HepG2 (cell line): ENCODE measurements around the gene NFIL3.

Experiments used
- BRCA1 ChIP-seq: sonication (generic); formaldehyde crosslinking; IDR thresholded peaks from 2 replicates; pipeline ENCODE4 v1.4.0; 2020; ENCODE audit warnings: missing genetic modification reagents
- HMGXB4 ChIP-seq, 2 experiments: sonication (generic) in 1 of 2; formaldehyde crosslinking in 1 of 2; IDR thresholded peaks; 2 replicates each; pipeline versions ENCODE4 v1.4.0 to v1.6.1; 2018 to 2020; ENCODE audit warnings: missing genetic modification reagents in 2 of 2, borderline replicate concordance in 1 of 2, low read depth in 1 of 2, mild to moderate bottlenecking in 1 of 2, missing biosample characterization in 1 of 2
- KDM1A ChIP-seq: IDR thresholded peaks from 2 replicates; pipeline ENCODE4 v1.6.1; 2016; ENCODE audit warnings: missing compliant biosample characterization
- TCF12 ChIP-seq, 2 experiments: fragments of 450-650 bp in 1 of 2; sonication (generic) in 1 of 2; formaldehyde crosslinking in 1 of 2; IDR thresholded peaks; 2 replicates each; pipeline versions ENCODE4 v1.6.1 to v1.8.0; 2017 to 2022; ENCODE audit warnings: antibody characterized with exemption in 1 of 2, mild to moderate bottlenecking in 1 of 2, missing genetic modification reagents in 1 of 2, moderate library complexity in 1 of 2
- ZFP37 ChIP-seq: sonication (generic); formaldehyde crosslinking; IDR thresholded peaks from 2 replicates; pipeline ENCODE4 v1.4.0; 2020; ENCODE audit warnings: missing genetic modification reagents, borderline replicate concordance
- ZNF12 ChIP-seq: sonication (generic); formaldehyde crosslinking; IDR thresholded peaks from 2 replicates; pipeline ENCODE4 v1.5.0; 2020; ENCODE audit warnings: missing genetic modification reagents

GRCh38 chr9:91443994-91444392, 20.4 kb upstream of the NFIL3 start:
- TF ChIP-seq ZNF12 (CRISPR knock-in tag) (no peak), ZFP37 (CRISPR knock-in tag) (no peak), KDM1A (CRISPR knock-in tag) (no peak), HMGXB4 (CRISPR knock-in tag; IDR thresholded peaks at IDR 0.05; ENCODE audit: borderline replicate concordance in 1 of 2, low read depth in 1 of 2) (no peak), BRCA1 (no peak), TCF12 (IDR thresholded peaks at IDR 0.05) (no peak), TCF12 (CRISPR knock-in tag; IDR thresholded peaks at IDR 0.05) (no peak)
